ENCODE results near the gene TNK2.
"Not testable (repeated sequence)": the region's sequence is repeated elsewhere in the genome, so short reads cannot be mapped to it uniquely, and the experiment has no call there.

Gene TNK2

GRCh38 chr3:195883160-195883559 lies 25.2 kb downstream of the TNK2 start:
- DNase-seq: no peak

DNA sequence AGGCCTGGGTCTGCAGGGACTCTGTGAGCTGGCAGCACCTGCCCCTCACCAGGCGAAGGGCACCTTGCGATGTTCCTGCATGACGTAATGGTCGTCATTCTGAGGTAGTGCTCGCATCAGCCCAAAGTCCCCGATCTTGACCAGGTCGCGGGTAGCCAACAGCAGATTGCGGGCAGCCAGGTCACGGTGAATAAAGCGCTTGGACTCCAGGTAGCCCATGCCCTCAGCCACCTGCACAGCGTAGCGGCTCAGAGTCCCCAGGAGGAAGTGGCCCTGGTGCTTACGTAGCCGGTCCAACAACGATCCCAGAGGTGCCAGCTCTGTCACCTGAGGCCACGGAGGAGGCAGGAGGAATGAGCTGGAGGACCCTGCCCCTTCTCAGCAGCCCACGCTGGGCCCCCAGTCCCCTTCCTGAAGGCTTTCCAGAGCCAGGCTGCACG lies 26.3 kb downstream of the TNK2 start:
- DNase-seq: no peak

- no peak for DNase-seq
Observed at GRCh38 chr3:195881276-195881988, 26.9 kb downstream of the TNK2 start.

- no peak for DNase-seq
Observed at GRCh38 chr3:195880037-195880431, 28.3 kb downstream of the TNK2 start.

DNA sequence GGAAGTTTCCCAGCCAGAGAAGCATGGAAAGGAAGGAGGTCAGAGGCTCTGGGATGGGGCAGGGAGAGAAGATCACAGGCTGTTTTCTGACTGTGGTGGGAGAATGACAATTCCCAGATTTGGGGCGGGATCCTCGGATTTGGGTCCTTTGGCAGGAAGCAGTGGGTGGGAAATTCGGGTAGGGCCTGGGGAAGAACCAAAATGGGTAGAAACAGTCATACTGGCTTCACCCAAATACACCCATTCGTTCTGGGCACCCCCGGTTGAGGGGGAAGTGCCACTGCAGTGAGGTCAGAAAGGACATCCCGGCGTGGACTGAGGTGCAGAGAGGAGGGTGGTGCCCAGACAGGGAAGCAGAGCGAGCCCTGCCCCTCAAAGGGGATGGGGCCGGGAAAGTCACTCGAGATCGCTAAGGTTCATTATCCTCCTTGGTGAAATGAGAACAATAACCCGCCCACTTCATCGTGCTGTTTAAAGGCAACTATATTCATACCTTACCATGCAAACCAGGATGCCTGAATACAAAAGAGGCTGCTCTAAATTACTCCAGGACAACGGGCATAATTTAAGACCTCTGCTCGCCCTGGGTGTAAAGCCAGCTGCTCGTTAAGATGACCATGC lies 28.8 kb downstream of the TNK2 start:
- no peak for DNase-seq

- DNase-seq: no peak
Observed at GRCh38 chr3:195878424-195879274, 29.7 kb downstream of the TNK2 start.

- DNase-seq: no peak
Observed at GRCh38 chr3:195877767-195878423, 30.5 kb downstream of the TNK2 start.

GRCh38 chr3:195877136-195877715 lies 31.1 kb downstream of the TNK2 start:
- DNase-seq: no peak

DNA sequence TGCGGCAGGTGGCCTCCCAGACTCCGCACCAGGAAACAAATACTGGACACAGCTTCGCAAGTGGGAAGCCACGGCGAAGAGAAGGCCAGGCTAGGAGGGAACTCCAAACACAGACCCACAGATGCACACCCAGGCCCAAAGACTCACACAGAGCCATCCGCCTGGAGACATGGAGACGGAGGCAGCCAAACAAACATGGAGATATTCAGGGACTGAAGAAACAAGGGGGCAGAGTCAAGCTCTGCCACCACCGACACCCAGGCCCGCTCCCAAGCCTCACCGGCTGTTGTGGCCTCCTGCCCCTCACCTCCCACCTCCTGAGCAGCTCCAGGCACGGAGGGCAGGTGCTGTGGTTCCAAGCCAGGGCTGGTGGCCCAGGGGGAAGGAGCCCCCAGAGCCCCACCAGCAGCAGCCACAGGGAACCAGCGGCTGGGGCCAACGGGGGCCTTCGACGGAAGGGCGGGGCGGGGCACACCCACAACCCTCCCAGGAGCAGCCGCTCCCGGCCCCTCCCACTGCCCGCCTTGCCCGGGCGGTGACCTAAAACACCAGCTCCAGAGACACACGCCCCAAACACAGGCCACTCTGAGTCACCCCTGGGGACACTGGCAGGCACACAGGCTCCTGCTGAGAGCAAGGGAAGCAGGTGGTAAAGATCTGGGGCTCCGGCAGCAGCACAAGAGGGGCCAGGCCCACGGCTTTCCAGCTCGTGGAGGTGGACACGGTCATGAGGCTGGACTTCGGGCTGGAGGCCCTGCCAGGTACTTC lies 31.9 kb downstream of the TNK2 start:
- no peak for DNase-seq

DNA sequence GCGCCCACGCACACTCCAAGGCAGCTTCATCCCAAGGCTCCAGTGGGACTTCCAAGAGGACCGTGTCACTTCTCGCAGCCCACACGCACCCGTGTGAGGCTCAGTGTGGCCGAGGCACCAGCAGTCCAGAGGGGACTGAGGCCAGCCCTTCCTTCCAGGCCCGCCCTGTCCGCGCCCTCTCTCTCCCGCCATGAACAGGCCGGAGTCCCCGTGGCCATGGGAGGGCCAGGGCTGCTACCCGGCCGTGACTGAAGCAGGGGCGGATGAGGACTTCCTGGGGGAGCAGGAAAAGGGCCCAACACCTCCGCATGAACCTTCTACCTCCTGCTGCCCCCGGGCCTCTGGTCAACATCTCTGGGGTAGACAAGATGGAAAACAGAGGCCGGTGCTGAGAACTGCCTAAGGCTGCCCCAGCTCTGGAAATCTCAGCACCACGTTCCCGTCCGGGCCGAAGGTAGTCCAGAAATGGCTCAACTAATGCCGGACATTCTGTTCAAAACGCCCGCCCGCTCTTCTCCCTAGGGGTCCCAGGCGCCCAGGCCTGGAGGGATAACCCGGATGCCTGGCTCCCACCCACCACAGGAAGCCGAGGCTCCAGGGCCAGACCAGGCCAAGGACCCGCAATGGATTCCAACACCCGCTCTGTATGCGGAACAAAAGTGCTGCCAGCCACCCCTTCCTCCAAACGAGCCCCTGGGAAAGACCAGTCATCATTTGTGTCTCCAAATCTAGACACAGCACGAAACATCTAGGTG lies 32.7 kb downstream of the TNK2 start:
- DNase-seq: no peak

DNA sequence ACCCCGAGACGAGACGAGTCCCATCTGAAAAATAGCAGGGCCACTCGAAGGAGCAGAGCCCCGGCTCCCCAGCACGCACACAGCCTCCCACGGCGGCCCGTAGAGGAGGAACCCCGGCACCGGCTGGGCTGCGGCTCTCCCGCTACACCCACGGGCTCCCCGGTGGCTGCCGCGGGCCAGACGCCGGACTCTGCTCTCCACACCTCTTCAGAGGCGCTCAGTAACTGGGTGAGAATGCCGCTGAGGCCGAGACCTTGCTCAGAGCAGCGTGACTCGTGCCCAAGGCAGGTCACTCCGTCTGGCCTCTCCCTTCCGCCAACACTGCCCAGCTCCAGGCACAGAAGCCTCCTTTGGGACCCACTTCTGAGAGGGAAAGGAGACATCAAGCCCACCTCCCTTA lies 34.4 kb downstream of the TNK2 start:
- DNase-seq: peak; percentile 63

GRCh38 chr3:195873281-195873887 lies 35.0 kb downstream of the TNK2 start:
- no peak for DNase-seq

DNA sequence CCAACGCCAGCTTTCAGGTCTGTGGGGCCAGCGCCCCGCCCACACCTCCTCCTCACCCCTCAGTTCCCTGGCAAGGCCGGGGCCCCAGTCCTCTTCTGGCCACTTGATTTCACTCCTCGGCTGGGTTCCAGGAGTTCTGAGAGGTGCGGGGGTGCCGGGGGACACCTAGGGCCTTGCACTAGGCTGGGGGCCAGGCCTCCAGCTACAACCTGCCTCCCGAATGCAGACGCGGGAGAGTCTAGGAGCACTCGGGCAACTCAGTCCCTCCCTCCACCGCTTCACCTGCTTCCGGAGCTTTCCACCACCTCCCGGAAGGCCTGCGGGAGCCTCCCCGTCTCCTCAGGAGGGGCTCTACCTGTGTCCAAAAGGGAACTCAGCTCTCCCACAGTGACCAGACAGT lies 35.6 kb downstream of the TNK2 start:
- DNase-seq: no peak

- DNase-seq: no peak
Observed at GRCh38 chr3:195872097-195872496, 36.3 kb downstream of the TNK2 start.

GRCh38 chr3:195871686-195872085 lies 36.7 kb downstream of the TNK2 start:
- not testable (repeated sequence) for DNase-seq

DNA sequence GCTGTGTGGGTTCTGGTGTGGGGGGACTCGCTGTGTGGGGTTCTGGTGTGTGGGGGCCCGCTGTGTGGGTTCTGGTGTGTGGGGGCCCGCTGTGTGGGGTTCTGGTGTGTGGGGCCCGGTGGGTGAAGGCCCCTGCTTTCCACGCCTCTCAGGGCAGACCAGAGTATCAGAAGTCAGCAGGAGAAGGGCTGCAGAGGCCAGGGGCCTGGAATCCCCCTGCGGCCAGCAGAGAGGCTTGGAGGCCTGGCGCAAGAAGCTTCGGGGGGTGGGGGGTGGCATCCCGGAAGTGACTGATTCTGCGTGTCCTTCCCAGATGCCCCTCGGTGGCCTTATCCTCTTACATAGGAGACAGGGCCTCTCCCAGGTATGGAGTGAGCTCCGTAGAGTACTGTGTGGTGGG lies 37.4 kb downstream of the TNK2 start:
- no peak for DNase-seq

- peak; percentile 51 for DNase-seq
Observed at GRCh38 chr3:195870442-195870841, 37.9 kb downstream of the TNK2 start.

DNA sequence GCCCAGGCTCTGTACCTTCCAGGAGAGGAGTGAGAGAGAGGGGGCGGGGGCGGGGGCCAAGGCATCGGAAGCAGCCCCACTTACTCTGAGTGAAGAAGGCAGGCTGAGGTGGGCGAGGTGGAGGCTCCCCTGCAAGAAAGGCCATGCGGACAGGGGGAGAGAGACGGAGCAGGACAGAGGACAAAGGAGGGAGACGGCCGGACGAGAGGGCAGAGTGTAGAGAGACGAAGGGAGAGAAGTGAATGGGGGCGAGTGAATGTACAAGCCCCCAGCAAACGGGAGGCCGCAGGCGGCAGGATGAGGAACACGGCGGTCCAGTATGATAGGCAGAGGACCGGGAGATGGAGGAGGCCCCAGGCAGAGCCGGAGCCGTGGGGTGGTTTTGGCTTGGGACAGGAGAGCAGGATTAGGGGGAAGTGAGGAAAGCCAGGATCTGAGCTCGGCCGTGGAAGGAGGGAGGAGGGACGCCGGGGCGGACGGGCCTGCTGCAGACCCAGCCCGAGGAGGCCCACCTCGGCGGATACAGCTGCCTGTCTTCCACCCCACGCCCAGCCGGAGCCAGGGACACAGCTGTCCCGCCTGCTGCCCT lies 38.8 kb downstream of the TNK2 start:
- no peak for DNase-seq

DNA sequence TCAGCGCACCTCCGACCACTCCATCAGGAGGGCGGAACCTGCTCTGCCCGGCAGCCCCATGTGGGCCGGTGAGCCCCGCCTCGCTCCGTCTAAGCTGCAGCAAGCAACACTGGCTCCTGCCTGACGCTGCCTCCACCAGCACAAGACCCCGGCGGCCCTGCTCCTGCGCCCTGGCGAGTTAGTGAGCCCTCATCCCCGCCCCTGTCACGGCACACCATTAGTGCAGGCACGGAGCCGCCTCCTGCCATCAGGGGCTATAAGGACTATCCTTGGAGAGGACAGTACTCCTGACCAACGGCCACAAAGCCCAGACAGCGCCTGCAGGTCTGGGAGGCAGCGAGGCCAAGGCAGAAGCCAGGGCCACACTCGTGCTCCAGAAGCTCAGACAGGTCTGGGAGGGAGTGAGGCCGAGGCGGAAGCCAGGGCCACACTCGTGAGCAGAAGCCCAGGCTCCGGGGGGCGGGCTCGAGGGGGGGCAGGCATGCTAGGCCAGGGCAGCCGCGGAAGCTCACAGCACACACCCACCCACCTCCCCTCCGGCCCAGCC lies 39.4 kb downstream of the TNK2 start:
- DNase-seq: no peak

DNA sequence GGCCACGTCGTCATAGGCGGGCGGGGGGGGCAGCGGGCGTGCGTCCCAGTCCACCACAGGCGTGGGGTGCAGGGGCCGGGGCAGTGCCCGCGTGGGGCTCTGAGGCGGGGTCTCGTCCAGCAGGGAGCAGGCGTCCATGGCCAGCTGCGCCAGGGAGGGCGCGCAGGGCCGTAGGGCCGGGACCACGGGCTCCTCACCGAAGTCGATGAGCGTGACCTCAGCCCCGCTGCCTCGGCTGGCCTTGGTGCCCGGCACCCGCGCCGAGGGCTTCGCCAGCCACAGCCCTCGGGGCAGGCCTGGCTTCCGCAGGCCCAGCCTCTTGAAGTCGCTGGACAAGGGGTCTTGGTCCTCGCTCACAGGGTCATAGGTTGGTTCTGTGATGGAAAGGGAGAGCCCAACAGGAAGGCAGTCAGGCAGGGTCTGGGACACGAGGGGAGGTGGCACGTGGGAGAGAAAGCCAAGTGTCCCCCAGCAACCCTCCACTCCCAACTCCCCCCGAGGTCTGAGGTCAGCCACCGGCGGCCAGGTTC lies 40.0 kb downstream of the TNK2 start:
- DNase-seq: no peak

Measured in EL (cell line).